HCT116 (cell line): ENCODE results near the gene KCMF1. TPM values are rescaled to one million over a fixed set of nuclear protein-coding genes. Genes with fewer than 3 reads are reported as not detected.

Experiments
- ATAC-seq: fragments of 200-7000 bp; cut with Tn5 transposase; 2 replicates; pipeline ENCODE4 v1.9.1; 2020; ENCODE audit warnings: mild to moderate bottlenecking, moderate library complexity
- BruUV-seq: library from RNA; stranded (reverse); fragments of 400-500 nt; replicated peaks from 2 replicates; lab custom pipeline; 2021; lab: Mats Ljungman, UMichigan
- CTCF ChIA-PET: fragments of 300-600 bp; sonication (Branson Sonifier 250); formaldehyde crosslinking; loops from one replicate; lab custom pipeline; 2021; ENCODE audit warnings: antibody characterized with exemption; lab: Charles Lee
- POLR2A ChIA-PET: fragments of 300-600, 350-600 bp; sonication (Branson Sonifier 250); formaldehyde crosslinking; loops from one replicate; lab custom pipeline; 2021; ENCODE audit warnings: antibody characterized with exemption; lab: Charles Lee
- RAD21 ChIA-PET, 2 experiments: fragments of 300-600 bp; sonication (Branson Sonifier 250); formaldehyde crosslinking; loops; one replicate each; lab custom pipeline; 2023; ENCODE audit warnings: low total read pairs in 2 of 2; ENCODE audit not compliant: uncharacterized antibody in 2 of 2, unreplicated experiment in 2 of 2, low non-redundant PET in 1 of 2; lab: Charles Lee
- DNase-seq: peaks from one replicate; pipeline ENCODE4 v3.0.0-alpha.2; 2010; ENCODE audit warnings: low read depth, low spot score
- H2AFZ ChIP-seq: fragments of 200-600 bp; shearing (Covaris generic), sonication (generic); 2 replicates; pipeline ENCODE4 v1.6.1; 2017; ENCODE audit warnings: low read depth, mixed run types, mixed read lengths, antibody characterized with exemption, low read length; ENCODE audit not compliant: poor library complexity, severe bottlenecking
- H3K27ac ChIP-seq: 2 replicates; pipeline ENCODE4 v1.5.1; 2012; ENCODE audit warnings: low read depth, low read length
- H3K27me3 ChIP-seq: fragments of 200-600 bp; sonication (generic); 2 replicates; pipeline ENCODE4 v1.6.1; 2016; ENCODE audit warnings: mixed run types, low read length, mixed read lengths; ENCODE audit not compliant: insufficient read depth
- H3K36me3 ChIP-seq, 2 experiments: fragments of 200-500 bp in 1 of 2; fragments of 200-600 bp in 1 of 2; sonication (Bioruptor generic) in 1 of 2; sonication (generic) in 1 of 2; 2 replicates each; pipeline versions ENCODE4 v1.5.1 to v1.6.1; 2014 to 2016; ENCODE audit warnings: low read length in 2 of 2, inconsistent platforms in 1 of 2, mixed read lengths in 1 of 2, mixed run types in 1 of 2; ENCODE audit not compliant: insufficient read depth in 2 of 2, control insufficient read depth in 1 of 2
- H3K4me1 ChIP-seq, 2 experiments: fragments of 200-600 bp in 1 of 2; sonication (generic) in 1 of 2; 2 replicates each; pipeline versions ENCODE4 v1.5.1 to v1.6.1; 2012 to 2017; ENCODE audit warnings: low read length in 2 of 2, inconsistent platforms in 1 of 2, mild to moderate bottlenecking in 1 of 2, mixed read lengths in 1 of 2, mixed run types in 1 of 2, moderate library complexity in 1 of 2; ENCODE audit not compliant: insufficient read depth in 2 of 2, control insufficient read depth in 1 of 2
- H3K4me2 ChIP-seq: fragments of 200-600 bp; sonication (generic); 2 replicates; pipeline ENCODE4 v1.6.1; 2017; ENCODE audit warnings: mixed run types, low read length, mixed read lengths
- H3K4me3 ChIP-seq, 2 experiments: fragments of 200-600 bp in 1 of 2; sonication (generic) in 1 of 2; replicated peaks in 1 of 2; 2 replicates each; pipeline ENCODE4 v1.5.1; 2011 to 2016; ENCODE audit warnings: low read length in 2 of 2, control low read depth in 1 of 2, low read depth in 1 of 2, mild to moderate bottlenecking in 1 of 2, mixed read lengths in 1 of 2, mixed run types in 1 of 2
- H3K79me2 ChIP-seq: fragments of 200-600 bp; sonication (generic); 2 replicates; pipeline ENCODE4 v1.6.1; 2017; ENCODE audit warnings: mild to moderate bottlenecking, mixed run types, low read length, moderate library complexity, mixed read lengths; ENCODE audit not compliant: insufficient read depth
- H3K9ac ChIP-seq: fragments of 200-600 bp; sonication (generic); 2 replicates; pipeline ENCODE4 v1.6.1; 2016; ENCODE audit warnings: low read length, mixed read lengths
- H3K9me2 ChIP-seq: fragments of 200-600 bp; sonication (generic), shearing (Covaris generic); 2 replicates; pipeline ENCODE4 v1.6.1; 2017; ENCODE audit warnings: mixed run types, mild to moderate bottlenecking, moderate library complexity; ENCODE audit not compliant: insufficient read depth
- H3K9me3 ChIP-seq, 2 experiments: fragments of 200-500 bp in 1 of 2; fragments of 200-600 bp in 1 of 2; sonication (Bioruptor generic) in 1 of 2; sonication (generic) in 1 of 2; 2 replicates each; pipeline ENCODE4 v1.6.1; 2014 to 2017; ENCODE audit warnings: low read length in 2 of 2, mixed read lengths in 2 of 2, inconsistent platforms in 1 of 2, low read depth in 1 of 2, mild to moderate bottlenecking in 1 of 2, mixed run types in 1 of 2, moderate library complexity in 1 of 2; ENCODE audit not compliant: control insufficient read depth in 1 of 2, insufficient read depth in 1 of 2
- H4K20me1 ChIP-seq: fragments of 200-600 bp; sonication (generic), shearing (Covaris generic); 2 replicates; pipeline ENCODE4 v1.6.1; 2017; ENCODE audit warnings: mixed run types, mild to moderate bottlenecking, moderate library complexity; ENCODE audit not compliant: insufficient read depth
- EGR1 ChIP-seq: IDR thresholded peaks from 2 replicates; pipeline ENCODE4 v1.6.1; 2012; ENCODE audit warnings: low read depth
- FOSL1 ChIP-seq: IDR thresholded peaks from 2 replicates; pipeline ENCODE4 v1.6.1; 2012; ENCODE audit warnings: low read depth
- JUND ChIP-seq: IDR thresholded peaks from 2 replicates; pipeline ENCODE4 v1.6.1; 2012
- RAD21 ChIP-seq: IDR thresholded peaks from 2 replicates; pipeline ENCODE4 v1.6.1; 2012; ENCODE audit warnings: low read depth, mild to moderate bottlenecking
- SIN3A ChIP-seq: IDR thresholded peaks from 2 replicates; pipeline ENCODE4 v1.6.1; 2012; ENCODE audit warnings: low read depth
- intact Hi-C: fragments of 100-400 bp; cut with micrococcal nuclease; formaldehyde crosslinking; loops from 2 replicates; pipeline ENCODE4 v1.10.0; 2022
- total RNA-seq: library from RNA; stranded (reverse); gene quantifications from one replicate; pipeline ENCODE4 v1.2.1, GENCODE V29; 2021; ENCODE audit not compliant: unreplicated experiment
- TF ChIP-seq, protein P1 (sequence below): IDR thresholded peaks from 2 replicates; pipeline ENCODE4 v1.6.1; 2012
- TF ChIP-seq, protein P2 (sequence below): IDR thresholded peaks from 2 replicates; pipeline ENCODE4 v1.6.1; 2011; ENCODE audit warnings: mild to moderate bottlenecking, low read length, moderate library complexity; ENCODE audit not compliant: insufficient replicate concordance; ENCODE audit errors: extremely low read depth
- TF ChIP-seq, protein P3 (sequence below): IDR thresholded peaks from 2 replicates; pipeline ENCODE4 v1.6.1; 2012; ENCODE audit warnings: low read depth

The KCMF1 gene
- total RNA-seq, 1 experiment from 2014 or later: 119 TPM

DNA sequence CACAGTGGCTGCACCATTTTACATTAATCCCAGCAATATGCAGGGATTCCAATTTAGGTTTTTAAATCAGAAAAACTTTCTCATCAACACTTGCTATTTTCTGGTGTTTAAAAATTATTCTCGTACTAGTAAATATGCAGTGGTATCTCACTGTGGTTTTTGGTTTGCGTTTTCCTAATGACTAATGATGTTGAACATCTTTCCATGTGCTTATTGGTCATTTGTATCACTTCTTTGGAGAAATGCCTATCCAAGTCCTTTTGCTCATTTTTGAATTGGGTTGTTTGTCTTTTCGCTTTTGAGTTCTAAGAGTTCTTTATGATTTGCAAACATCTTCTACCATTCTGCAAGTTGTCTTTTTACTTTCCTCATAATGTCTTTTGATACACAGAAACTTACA is 100.1 kb downstream of the KCMF1 start:
- Histone ChIP-seq H4K20me1 (no peaks in the 10 kb centered on the region), H3K4me1 (peaks cover 2 to 13% of the 10 kb centered on the region in 2 experiments; a peak in 3 of 4 replicates), H3K4me2 (no peak overlapping the region), H3K79me2 (no peaks in the 10 kb centered on the region), H3K9me3 (no peaks in the 10 kb centered on the region), H3K27ac (no peak overlapping the region), H3K36me3 (no peaks in the 10 kb centered on the region), H3K9ac (no peak overlapping the region), H3K9me2 (no peaks in the 10 kb centered on the region), H3K4me3 (no peak overlapping the region), H3K27me3 (no peaks in the 10 kb centered on the region), H2AFZ (no peak overlapping the region)
- ChIA-PET CTCF (no interaction called here), POLR2A (no interaction called here), RAD21 (no interaction called here)
- no peak for ATAC-seq
- no TSS peak for BruUV-seq
- DNase-seq: no peak
- intact Hi-C loops: no loop called here
- TF ChIP-seq, protein P1, sequence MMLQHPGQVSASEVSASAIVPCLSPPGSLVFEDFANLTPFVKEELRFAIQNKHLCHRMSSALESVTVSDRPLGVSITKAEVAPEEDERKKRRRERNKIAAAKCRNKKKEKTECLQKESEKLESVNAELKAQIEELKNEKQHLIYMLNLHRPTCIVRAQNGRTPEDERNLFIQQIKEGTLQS: no peak
- no peak for TF ChIP-seq RAD21
- TF ChIP-seq, protein P2, sequence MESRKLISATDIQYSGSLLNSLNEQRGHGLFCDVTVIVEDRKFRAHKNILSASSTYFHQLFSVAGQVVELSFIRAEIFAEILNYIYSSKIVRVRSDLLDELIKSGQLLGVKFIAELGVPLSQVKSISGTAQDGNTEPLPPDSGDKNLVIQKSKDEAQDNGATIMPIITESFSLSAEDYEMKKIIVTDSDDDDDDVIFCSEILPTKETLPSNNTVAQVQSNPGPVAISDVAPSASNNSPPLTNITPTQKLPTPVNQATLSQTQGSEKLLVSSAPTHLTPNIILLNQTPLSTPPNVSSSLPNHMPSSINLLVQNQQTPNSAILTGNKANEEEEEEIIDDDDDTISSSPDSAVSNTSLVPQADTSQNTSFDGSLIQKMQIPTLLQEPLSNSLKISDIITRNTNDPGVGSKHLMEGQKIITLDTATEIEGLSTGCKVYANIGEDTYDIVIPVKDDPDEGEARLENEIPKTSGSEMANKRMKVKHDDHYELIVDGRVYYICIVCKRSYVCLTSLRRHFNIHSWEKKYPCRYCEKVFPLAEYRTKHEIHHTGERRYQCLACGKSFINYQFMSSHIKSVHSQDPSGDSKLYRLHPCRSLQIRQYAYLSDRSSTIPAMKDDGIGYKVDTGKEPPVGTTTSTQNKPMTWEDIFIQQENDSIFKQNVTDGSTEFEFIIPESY: no peak
- TF ChIP-seq, protein P3, sequence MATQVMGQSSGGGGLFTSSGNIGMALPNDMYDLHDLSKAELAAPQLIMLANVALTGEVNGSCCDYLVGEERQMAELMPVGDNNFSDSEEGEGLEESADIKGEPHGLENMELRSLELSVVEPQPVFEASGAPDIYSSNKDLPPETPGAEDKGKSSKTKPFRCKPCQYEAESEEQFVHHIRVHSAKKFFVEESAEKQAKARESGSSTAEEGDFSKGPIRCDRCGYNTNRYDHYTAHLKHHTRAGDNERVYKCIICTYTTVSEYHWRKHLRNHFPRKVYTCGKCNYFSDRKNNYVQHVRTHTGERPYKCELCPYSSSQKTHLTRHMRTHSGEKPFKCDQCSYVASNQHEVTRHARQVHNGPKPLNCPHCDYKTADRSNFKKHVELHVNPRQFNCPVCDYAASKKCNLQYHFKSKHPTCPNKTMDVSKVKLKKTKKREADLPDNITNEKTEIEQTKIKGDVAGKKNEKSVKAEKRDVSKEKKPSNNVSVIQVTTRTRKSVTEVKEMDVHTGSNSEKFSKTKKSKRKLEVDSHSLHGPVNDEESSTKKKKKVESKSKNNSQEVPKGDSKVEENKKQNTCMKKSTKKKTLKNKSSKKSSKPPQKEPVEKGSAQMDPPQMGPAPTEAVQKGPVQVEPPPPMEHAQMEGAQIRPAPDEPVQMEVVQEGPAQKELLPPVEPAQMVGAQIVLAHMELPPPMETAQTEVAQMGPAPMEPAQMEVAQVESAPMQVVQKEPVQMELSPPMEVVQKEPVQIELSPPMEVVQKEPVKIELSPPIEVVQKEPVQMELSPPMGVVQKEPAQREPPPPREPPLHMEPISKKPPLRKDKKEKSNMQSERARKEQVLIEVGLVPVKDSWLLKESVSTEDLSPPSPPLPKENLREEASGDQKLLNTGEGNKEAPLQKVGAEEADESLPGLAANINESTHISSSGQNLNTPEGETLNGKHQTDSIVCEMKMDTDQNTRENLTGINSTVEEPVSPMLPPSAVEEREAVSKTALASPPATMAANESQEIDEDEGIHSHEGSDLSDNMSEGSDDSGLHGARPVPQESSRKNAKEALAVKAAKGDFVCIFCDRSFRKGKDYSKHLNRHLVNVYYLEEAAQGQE: no peak
- TF ChIP-seq FOSL1: no peak
- TF ChIP-seq SIN3A: no peak
- TF ChIP-seq JUND: no peak
- TF ChIP-seq EGR1: no peak
